MM.1S (cell line): ENCODE results near the gene TMEM272.

Experiments
- DNase-seq: peaks from one replicate; pipeline ENCODE4 v3.0.0-alpha.2; 2015
- H2AFZ ChIP-seq: fragments of 300-600 bp; sonication (generic); 2 replicates; pipeline ENCODE4 v1.6.0; 2016; ENCODE audit warnings: antibody characterized with exemption, low read length
- H3F3A ChIP-seq: fragments of 300-600 bp; sonication (generic); 2 replicates; pipeline ENCODE4 v1.6.1; 2016; ENCODE audit warnings: mild to moderate bottlenecking, antibody characterized with exemption, low read length, moderate library complexity, mixed read lengths; ENCODE audit not compliant: insufficient read depth
- H3K27ac ChIP-seq: fragments of 300-600 bp; sonication (generic); 2 replicates; pipeline ENCODE4 v1.5.1; 2016; ENCODE audit warnings: mild to moderate bottlenecking, low read length
- H3K27me3 ChIP-seq: fragments of 300-600 bp; sonication (generic); replicated peaks from 2 replicates; pipeline ENCODE4 v1.6.0; 2016; ENCODE audit warnings: low read length; ENCODE audit not compliant: insufficient read depth
- H3K36me3 ChIP-seq: fragments of 300-600 bp; sonication (generic); replicated peaks from 2 replicates; pipeline ENCODE4 v1.6.1; 2016; ENCODE audit warnings: mild to moderate bottlenecking, low read length, mixed read lengths; ENCODE audit not compliant: insufficient read depth
- H3K4me1 ChIP-seq: fragments of 300-600 bp; sonication (generic); 2 replicates; pipeline ENCODE4 v1.6.1; 2016; ENCODE audit warnings: low read length, mixed read lengths
- H3K4me2 ChIP-seq: fragments of 300-600 bp; sonication (generic); 2 replicates; pipeline ENCODE4 v1.6.0; 2016; ENCODE audit warnings: low read depth, low read length
- H3K4me3 ChIP-seq: fragments of 300-600 bp; sonication (generic); 2 replicates; pipeline ENCODE4 v1.5.1; 2016; ENCODE audit warnings: low read length, mixed read lengths
- H3K79me2 ChIP-seq: fragments of 300-600 bp; sonication (generic); 2 replicates; pipeline ENCODE4 v1.6.1; 2016; ENCODE audit warnings: mixed run types, low read length, mixed read lengths
- H3K9ac ChIP-seq: fragments of 300-600 bp; sonication (generic); 2 replicates; pipeline ENCODE4 v1.6.1; 2016; ENCODE audit warnings: low read length, mixed read lengths
- H3K9me2 ChIP-seq: fragments of 300-600 bp; sonication (generic); replicated peaks from 2 replicates; pipeline ENCODE4 v1.6.1; 2016; ENCODE audit warnings: mild to moderate bottlenecking, low read length, mixed read lengths; ENCODE audit not compliant: insufficient read depth
- H3K9me3 ChIP-seq: fragments of 300-600 bp; sonication (generic); replicated peaks from 2 replicates; pipeline ENCODE4 v1.6.1; 2016; ENCODE audit warnings: mild to moderate bottlenecking, low read length, mixed read lengths; ENCODE audit not compliant: insufficient read depth
- H4K20me1 ChIP-seq: fragments of 300-600 bp; sonication (generic); 2 replicates; pipeline ENCODE4 v1.6.1; 2016; ENCODE audit warnings: mild to moderate bottlenecking, low read length, moderate library complexity, mixed read lengths; ENCODE audit not compliant: insufficient read depth
- EZH2 ChIP-seq: fragments of 300-600 bp; sonication (generic); optimal IDR thresholded peaks from 2 replicates; pipeline ENCODE3; 2017; ENCODE audit warnings: low read depth, mild to moderate bottlenecking, antibody characterized with exemption, low read length, mixed read lengths
- EZH2phosphoT487 ChIP-seq: fragments of 300-600 bp; sonication (generic); IDR thresholded peaks from 2 replicates; pipeline ENCODE4 v1.6.1; 2018; ENCODE audit warnings: antibody characterized with exemption, low read length
- TF ChIP-seq, protein P1 (sequence below): fragments of 300-600 bp; sonication (generic); IDR thresholded peaks from 2 replicates; pipeline ENCODE4 v1.5.1; 2016; ENCODE audit warnings: antibody characterized with exemption, low read length, mixed read lengths

Gene TMEM272

DNA sequence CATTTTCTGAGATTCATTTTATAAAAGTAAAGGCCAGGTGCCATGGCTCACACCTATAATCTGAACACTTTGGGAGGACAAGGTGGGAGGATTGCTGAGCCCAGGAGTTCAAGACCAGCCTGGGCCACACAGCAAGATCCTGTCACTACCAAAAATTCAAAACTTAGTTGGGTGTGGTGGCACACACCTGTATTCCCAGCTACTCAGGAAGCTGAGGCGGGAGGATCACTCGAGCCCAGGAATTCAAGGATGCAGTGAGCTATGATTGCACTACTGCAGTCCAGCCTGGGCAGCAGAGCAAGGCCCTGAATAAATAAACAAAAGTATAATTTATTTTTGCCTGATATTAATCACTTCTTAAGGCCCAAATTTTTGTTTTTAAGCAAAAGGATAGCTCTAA lies 81.5 kb downstream of the TMEM272 start:
- H3K4me3 ChIP-seq, result no peak overlapping the region
- no peak for TF ChIP-seq EZH2phosphoT487
- TF ChIP-seq, protein P1, sequence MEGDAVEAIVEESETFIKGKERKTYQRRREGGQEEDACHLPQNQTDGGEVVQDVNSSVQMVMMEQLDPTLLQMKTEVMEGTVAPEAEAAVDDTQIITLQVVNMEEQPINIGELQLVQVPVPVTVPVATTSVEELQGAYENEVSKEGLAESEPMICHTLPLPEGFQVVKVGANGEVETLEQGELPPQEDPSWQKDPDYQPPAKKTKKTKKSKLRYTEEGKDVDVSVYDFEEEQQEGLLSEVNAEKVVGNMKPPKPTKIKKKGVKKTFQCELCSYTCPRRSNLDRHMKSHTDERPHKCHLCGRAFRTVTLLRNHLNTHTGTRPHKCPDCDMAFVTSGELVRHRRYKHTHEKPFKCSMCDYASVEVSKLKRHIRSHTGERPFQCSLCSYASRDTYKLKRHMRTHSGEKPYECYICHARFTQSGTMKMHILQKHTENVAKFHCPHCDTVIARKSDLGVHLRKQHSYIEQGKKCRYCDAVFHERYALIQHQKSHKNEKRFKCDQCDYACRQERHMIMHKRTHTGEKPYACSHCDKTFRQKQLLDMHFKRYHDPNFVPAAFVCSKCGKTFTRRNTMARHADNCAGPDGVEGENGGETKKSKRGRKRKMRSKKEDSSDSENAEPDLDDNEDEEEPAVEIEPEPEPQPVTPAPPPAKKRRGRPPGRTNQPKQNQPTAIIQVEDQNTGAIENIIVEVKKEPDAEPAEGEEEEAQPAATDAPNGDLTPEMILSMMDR, result no peak
- no peak for TF ChIP-seq EZH2
- peaks cover 15% of the 10 kb centered on the region; the same call in 1 of the 2 replicates for H3K4me1 ChIP-seq
- H3K9ac ChIP-seq, result no peak overlapping the region
- DNase-seq, result no peak
- peaks cover 9% of the 10 kb centered on the region for H3F3A ChIP-seq
- peak overlapping the region; percentile 86; the same call in 1 of the 2 replicates for H3K4me2 ChIP-seq
- no peak overlapping the region; the same call in 1 of the 2 replicates for H3K27ac ChIP-seq
- no peaks in the 10 kb centered on the region for H3K79me2 ChIP-seq
- no peaks in the 10 kb centered on the region for H3K36me3 ChIP-seq
- H3K27me3 ChIP-seq, result no peaks in the 10 kb centered on the region
- H3K9me3 ChIP-seq, result no peaks in the 10 kb centered on the region
- H3K9me2 ChIP-seq, result no peaks in the 10 kb centered on the region
- no peaks in the 10 kb centered on the region for H4K20me1 ChIP-seq
- H2AFZ ChIP-seq, result no peak overlapping the region
